Esophagus squamous epithelium (tissue), 4 donors: ENCODE data around the gene SYT8.

Experiments used
- POLR2A ChIP-seq, 4 donors: fragments of 450-650 bp; IDR thresholded peaks; one replicate each; pipeline ENCODE4 v1.6.1; 2017; ENCODE audit warnings: antibody characterized with exemption in 4 of 4, mild to moderate bottlenecking in 4 of 4, moderate library complexity in 3 of 4
- TF ChIP-seq, protein P1 (sequence below), 6 experiments: fragments of 450-650 bp in 4 of 6; fragments of 200-600 bp in 2 of 6; sonication (generic) in 2 of 6; IDR thresholded peaks; one replicate each; pipeline ENCODE4 v1.5.1; 2016 to 2019; ENCODE audit warnings: antibody characterized with exemption in 6 of 6, mild to moderate bottlenecking in 4 of 6, moderate library complexity in 4 of 6

DNA sequence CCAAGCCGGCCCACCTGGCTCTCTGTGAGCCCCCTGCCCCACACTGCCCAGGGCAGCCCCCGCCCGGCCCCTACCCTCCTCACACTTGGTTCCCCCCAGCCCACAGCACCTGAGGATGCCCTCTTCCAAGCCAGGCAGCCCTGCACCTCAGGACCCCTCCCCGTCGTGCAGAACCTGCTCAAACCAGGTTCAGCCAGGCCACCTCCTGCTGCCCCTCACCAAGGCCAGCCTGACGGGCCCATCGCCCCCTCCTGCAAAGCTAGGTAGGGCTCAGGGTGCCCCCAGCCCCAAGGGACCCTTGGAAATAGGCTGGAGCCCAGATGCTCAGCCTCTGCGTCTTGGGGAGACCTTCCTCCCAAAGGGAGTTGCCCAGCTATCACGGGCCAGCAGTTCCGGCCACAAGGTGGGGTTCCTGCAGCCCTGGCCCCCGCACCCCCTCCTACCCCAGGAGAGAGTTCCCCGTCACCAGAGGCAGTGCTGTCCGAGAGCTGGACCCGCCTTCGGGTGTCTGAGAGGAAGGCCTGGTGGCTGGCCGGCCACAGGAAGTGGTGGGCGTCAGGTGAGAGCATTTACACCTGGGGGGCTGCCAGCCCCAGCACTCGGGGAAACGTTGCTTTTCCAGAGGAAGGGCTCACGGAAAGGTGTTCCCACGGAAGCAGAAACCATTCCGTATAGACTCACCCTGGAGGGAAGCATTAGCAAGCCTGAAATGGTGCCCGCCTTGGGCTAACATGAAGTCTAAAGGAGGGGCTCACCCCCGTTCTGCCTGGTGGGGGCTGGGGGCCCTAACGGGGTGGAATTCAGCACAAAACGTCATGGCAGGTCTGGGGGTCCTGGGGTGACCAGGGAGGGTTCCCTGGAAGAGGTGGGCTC is 3.2 kb upstream of the SYT8 start:
- TF ChIP-seq, protein P1, sequence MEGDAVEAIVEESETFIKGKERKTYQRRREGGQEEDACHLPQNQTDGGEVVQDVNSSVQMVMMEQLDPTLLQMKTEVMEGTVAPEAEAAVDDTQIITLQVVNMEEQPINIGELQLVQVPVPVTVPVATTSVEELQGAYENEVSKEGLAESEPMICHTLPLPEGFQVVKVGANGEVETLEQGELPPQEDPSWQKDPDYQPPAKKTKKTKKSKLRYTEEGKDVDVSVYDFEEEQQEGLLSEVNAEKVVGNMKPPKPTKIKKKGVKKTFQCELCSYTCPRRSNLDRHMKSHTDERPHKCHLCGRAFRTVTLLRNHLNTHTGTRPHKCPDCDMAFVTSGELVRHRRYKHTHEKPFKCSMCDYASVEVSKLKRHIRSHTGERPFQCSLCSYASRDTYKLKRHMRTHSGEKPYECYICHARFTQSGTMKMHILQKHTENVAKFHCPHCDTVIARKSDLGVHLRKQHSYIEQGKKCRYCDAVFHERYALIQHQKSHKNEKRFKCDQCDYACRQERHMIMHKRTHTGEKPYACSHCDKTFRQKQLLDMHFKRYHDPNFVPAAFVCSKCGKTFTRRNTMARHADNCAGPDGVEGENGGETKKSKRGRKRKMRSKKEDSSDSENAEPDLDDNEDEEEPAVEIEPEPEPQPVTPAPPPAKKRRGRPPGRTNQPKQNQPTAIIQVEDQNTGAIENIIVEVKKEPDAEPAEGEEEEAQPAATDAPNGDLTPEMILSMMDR (IDR thresholded peaks at IDR 0.05) = no peak
- no peak for TF ChIP-seq POLR2A (IDR thresholded peaks at IDR 0.05)
